ENCODE results near the gene KIAA1217.

Gene KIAA1217

GRCh38 chr10:24234784-24235183 lies 25.8 kb downstream of the KIAA1217 start:
- no peak for TF ChIP-seq CTCF (conservative IDR thresholded peaks at IDR 0.05)
- no peak for TF ChIP-seq ZFX (IDR thresholded peaks at IDR 0.05)
- H3K27ac ChIP-seq: no peak overlapping the region

- TF ChIP-seq CTCF (conservative IDR thresholded peaks at IDR 0.05) (no peak), ZFX (IDR thresholded peaks at IDR 0.05) (no peak)
- H3K27ac ChIP-seq: no peak overlapping the region
Observed at GRCh38 chr10:24235471-24235870, 26.5 kb downstream of the KIAA1217 start.

GRCh38 chr10:24237801-24238395 lies 29.0 kb downstream of the KIAA1217 start:
- peak overlapping the region; percentile 53; the same call in 1 of the 2 replicates for H3K27ac ChIP-seq
- TF ChIP-seq CTCF (conservative IDR thresholded peaks at IDR 0.05) (no peak), ZFX (IDR thresholded peaks at IDR 0.05) (no peak)

- H3K27ac ChIP-seq: peak overlapping the region; percentile 53; the same call in 1 of the 2 replicates
- TF ChIP-seq CTCF (conservative IDR thresholded peaks at IDR 0.05) (no peak), ZFX (IDR thresholded peaks at IDR 0.05) (no peak)
Observed at GRCh38 chr10:24238519-24239247, 29.7 kb downstream of the KIAA1217 start.

GRCh38 chr10:24239289-24240040 lies 30.5 kb downstream of the KIAA1217 start:
- peak overlapping the region; percentile 56; the same call in 1 of the 2 replicates for H3K27ac ChIP-seq
- no peak for TF ChIP-seq ZFX (IDR thresholded peaks at IDR 0.05)
- no peak for TF ChIP-seq CTCF (conservative IDR thresholded peaks at IDR 0.05)

GRCh38 chr10:24240041-24240751 lies 31.3 kb downstream of the KIAA1217 start:
- TF ChIP-seq ZFX (IDR thresholded peaks at IDR 0.05) (no peak), CTCF (conservative IDR thresholded peaks at IDR 0.05) (no peak)
- peak overlapping the region; percentile 56 for H3K27ac ChIP-seq
